HG02884 (cell line): ENCODE results near the gene NYNRIN.
"Not testable (repeated sequence)": the region's sequence is repeated elsewhere in the genome, so short reads cannot be mapped to it uniquely, and the experiment has no call there.

Source experiments
- ATAC-seq: cut with Tn5 transposase; IDR thresholded peaks from one replicate; pipeline ENCODE4 v1.9.1; 2021; ENCODE audit warnings: mild to moderate bottlenecking, moderate library complexity; ENCODE audit not compliant: unreplicated experiment

Gene NYNRIN

DNA sequence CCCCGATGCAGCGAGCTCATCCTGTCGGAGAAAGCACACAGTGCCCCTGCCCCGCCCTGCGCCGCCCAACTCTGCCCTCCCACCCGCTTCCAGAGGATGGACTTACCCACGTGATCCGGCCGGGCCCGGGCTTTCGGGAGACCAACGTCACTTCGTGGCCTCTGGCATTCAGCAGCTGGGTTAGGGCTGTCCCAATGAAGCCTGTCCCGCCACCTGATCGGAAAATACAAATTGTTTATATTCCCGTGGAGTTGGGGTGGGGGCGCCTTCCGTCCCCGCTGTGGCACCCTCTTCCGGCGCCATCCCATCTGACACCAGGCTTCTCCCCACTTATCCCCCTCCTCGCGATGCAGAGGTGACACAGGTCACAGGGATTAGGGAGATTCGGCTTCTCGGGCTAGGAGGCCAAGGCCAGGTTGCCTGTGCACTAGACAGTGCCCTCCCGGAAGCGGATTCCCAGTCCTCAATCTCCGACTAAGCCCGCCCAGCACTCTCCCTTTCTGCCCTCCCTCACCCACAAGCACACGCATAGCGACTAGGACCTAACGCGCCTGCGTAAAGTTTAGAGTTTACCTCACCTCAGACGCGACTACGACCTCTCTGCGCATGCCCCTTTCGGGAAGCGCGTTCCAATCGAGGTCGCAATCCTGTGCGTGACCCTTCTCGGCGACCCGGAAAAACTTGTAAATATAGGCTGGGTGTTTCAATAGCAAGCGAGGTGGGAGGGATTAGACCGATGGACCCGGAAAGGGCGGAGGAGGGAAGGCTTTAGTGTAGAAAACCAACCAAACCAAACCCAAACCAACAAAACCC, 43.6 kb downstream of the NYNRIN start, which contains the start of gene SDR39U1:
SDR39U1 (minus strand) TSS at position 537 of the 813 bp plus-strand sequence; CDS start at position 530, 7 bp downstream.
- ATAC-seq, result peak; percentile 88

DNA sequence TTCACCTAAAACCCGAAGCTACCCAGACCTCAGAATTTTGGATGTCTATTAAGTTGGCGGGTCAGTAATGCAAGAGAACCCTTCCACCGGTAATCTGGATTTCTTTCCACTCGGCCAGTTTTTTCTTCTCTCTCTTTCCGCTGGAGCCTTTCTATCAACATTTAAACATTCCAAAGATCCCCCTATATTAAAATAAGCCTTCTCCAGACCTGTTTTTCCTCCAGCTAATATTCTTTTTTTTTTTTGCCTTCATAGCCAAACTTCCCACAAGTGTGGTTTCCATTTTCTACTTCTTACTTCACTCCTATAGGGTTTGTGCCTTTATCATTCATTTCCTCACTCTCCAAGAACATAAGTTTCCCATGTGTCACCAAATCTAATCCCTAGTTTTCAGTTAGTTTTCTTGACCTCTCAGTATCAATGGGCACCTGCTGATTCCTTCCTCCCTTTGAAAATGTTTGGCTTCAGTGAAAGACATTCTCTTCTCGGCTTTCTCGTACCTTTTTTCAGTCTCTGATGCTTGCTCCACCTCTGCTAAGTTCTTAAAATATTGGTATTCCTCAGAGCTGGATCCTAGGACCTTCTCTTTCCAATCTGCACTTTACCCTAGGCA, 44.4 kb downstream of the NYNRIN start:
- no peak for ATAC-seq

DNA sequence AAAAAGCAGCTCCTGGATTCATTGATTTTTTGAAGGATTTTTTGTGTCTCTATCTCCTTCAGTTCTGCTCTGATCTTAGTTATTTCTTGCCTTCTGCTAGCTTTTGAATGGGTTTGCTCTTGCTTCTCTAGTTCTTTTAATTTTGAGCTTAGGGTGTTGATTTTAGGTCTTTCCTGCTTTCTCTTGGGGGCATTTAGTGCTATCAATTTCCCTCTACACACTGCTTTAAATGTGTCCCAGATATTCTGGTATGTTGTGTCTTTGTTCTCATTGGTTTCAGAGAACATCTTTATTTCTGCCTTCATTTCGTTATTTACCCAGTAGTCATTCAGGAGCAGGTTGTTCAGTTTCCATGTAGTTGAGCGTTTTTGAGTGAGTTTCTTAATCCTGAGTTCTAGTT, 52.0 kb downstream of the NYNRIN start:
- not testable (repeated sequence) for ATAC-seq

DNA sequence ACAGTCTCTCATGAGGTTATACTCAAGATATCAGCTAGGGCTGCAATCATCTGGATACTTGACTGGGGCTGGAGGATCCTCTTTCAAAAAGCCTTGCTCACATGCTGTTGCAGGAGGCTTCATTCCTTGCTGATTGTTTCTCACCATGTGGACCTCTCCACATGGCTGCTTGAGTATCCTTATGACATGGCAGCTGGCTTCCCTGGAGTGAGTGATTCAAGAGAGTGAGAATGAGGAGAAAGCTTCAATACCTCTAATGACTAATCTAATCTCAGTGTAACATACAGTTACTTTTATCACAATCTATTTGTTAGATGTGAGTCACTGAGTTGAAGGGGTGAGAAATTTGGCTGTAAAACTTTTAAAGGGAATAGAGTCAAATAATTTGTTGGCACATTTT, 58.2 kb downstream of the NYNRIN start:
- no peak for ATAC-seq

DNA sequence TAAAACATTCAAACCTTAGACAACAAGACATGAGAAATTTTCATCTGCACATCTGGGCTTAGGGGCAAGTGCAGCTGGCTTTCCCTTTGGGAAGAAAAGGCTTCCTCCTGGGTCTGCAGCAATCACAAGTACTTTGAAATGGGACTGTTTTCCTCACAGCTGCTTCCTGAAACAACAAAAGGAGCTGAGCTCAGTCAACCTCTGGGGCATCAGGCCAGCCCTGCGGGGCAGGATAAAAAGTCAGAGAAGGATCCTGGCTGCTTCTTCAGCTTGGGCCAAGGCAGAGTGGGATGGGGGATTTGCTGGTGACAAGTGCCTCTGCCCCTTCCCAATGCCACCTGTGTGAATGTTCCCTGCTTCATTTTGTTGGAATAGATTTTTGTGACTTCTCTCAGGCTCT, 59.9 kb downstream of the NYNRIN start:
- ATAC-seq, result no peak

DNA sequence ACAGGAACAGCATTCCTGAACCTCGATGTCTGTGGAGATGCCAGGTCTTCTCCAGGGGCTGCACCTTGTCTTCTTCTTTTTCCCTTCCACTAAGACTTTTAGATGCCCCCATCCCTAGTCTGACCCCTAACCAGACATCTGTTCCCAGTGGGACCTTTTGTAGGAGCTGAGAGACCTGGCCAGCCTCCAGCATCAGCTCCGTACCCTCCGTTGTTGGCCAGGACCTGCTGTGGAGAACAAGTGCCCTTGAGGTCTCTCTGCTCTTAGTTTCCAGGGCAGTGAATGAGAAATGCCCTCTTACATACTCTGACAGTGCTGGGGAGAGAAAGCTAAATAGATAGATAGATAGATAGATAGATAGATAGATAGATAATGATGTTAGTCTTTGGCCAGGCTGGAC, 60.5 kb downstream of the NYNRIN start:
- no peak for ATAC-seq

DNA sequence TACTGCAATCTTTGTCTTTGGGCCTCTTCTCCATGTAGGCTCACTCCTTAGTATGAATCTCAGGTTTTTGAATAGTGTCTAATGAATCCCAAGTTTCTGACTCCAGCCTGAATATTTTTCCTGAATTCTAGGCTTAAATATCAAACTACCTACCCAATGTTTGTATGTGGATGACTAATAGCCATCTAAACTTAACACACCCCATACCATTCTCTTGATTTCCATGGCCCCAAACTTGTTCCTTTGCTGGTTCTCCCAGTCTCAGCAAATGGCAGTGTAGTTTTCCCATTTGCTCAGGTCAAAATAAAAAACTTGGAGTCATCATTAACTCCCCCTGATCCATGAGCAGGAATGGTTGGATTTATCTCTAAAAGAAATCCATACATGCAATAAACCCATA, 62.5 kb downstream of the NYNRIN start:
- ATAC-seq, result no peak

DNA sequence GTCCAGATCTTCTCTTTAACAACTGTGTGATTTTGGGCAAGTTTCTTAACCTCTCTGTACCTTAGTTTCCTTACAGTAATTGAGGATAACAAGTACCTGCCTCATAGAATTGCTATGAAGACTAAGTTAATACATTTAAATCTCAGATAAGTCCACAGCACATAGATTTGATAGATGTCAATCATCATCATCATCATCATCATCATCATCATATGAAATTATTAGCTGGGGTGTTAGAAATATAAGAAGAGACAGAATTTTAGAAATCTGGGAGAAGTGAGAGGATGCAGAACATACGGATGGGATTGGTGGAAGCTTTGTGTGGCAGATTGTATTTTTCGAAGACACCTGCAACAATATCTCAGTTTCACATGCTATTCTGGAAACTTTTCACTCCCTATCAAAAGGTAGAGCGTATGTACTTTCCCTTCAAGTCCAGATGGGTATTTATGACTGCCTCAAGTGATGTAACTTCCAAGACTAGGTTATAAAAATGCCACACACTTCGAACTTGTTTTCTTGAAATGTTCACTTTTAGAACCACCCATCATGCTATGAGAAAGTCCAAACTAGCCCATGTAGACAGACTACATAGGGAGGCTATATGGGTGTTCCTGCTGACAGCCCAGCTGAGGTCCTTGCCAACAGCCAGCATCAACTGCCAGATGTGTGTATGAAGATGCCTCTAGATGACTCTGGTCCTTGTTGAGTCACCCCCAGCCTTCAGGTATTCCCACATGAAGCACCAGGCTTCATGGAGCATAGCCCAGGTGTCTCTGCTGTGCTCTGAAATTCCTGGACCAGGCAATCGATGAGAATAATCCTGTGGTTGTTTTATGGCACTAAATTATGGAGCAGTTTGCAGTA, 64.4 kb downstream of the NYNRIN start:
- ATAC-seq, result no peak

DNA sequence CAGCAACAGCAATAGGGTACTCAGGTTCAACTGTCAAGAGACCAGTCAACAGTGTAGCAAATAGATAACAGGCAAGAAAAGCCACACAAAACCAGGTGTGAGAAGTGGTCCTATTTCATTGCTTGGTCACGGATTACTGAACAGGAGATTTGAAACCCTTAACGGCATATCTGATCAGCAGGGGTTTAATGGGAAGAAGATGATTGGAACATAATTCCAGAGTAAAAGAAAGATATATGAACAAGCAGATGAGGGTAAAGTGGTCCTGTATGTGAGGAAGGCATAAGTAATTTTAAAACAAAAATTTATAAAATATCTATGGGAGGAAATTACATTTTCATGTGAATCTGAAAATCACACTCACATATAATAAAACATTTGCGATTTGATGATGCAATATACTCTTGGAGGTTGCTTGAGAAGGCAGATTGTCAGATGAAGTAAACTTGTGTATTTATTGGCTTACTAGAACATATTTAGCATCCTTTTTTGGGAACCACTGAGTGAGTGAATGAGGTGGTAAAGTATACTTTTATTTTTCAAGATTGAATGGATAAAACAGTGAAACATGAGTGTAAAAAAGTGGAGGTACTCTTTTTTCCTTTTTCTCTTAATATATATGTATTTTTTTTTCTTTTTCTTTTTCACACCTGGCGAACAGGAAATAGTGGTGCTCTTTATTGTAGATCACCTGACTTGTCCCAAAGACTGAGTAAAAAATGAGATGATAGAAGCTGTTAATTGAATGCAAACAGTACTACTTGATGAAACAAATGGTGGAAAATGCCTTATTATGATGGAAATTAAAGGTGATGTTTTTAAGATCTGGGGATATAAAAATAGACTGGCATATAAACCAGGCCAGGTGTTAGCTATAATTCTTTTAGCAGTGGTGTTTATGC, 65.3 kb downstream of the NYNRIN start:
- ATAC-seq, result no peak

DNA sequence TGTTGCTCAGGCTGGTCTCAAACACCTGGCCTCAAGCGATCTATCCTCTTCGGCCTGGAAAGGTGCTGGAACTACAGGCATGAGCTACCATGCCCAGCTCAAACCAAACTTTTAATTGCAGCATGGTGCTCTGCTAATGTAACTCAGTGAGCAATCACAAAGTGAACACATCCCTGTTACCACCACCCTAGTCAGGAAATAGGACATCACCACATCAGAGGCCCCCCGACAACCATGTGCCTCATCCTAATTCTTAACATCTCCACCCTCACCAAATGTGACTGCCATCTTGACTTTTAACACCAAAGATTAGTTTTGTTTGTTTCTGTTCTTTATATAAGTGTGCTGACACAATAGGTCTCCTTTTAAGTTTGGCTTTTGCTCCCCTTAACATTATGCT, 66.6 kb downstream of the NYNRIN start:
- no peak for ATAC-seq

DNA sequence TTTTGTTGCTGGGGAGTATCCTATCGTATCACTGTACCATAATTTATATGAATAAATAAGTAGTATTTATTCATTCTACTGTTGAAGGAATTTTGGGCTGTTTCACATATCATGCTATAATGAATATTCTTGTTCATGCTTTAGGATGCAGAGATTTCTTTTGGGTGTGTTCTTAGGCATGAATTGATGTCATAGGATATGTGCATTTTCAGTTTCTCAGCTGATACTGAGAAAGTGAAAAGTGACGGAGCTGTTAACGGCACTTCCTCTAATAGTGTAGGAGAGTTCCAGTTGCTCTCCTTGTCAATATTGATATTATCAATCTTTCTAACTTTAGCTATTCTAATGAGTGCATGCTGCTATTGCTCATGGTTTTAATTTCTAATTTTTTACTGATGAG, 67.0 kb downstream of the NYNRIN start:
- no peak for ATAC-seq
